GM19324 (cell line): ENCODE results near the gene OR6C2.
"Not testable (repeated sequence)": the region's sequence is repeated elsewhere in the genome, so short reads cannot be mapped to it uniquely, and the experiment has no call there.

ENCODE experiments used
- ATAC-seq: cut with Tn5 transposase; IDR thresholded peaks from one replicate; pipeline ENCODE4 v1.9.1; 2021; ENCODE audit warnings: mild to moderate bottlenecking, moderate library complexity; ENCODE audit not compliant: unreplicated experiment, low FRiP score

OR6C2 gene

GRCh38 chr12:55443776-55444175, at the start of gene OR6C2:
Gene OR6C2 (plus strand): TSS chr12:55444076. CDS start chr12:55452214, 8,138 bp downstream.
- no peak for ATAC-seq

DNA sequence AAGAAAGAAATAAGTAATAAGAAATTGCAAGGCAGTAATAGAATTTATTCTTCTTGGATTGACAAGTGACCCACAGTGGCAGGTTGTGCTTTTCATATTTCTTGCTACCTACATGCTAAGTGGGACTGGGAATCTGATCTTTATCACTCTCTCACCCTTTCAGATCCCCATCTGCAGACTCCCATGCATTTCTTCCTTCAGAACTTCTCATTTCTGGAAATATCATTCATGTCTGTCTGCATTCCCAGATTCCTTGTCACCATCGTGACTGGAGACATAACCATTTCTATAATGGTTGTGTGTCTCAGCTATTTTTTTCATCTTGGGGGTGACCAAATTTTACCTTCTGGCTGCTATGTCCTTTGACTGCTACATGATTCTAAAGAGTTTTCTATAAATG, 47.5 kb upstream of the OR6C2 start:
- no peak for ATAC-seq

GRCh38 chr12:55400229-55400628, 43.6 kb upstream of the OR6C2 start, which contains the start of gene OR6C65:
Gene OR6C65 (plus strand): TSS chr12:55400529. CDS start chr12:55400529, 0 bp downstream.
- no peak for ATAC-seq

DNA sequence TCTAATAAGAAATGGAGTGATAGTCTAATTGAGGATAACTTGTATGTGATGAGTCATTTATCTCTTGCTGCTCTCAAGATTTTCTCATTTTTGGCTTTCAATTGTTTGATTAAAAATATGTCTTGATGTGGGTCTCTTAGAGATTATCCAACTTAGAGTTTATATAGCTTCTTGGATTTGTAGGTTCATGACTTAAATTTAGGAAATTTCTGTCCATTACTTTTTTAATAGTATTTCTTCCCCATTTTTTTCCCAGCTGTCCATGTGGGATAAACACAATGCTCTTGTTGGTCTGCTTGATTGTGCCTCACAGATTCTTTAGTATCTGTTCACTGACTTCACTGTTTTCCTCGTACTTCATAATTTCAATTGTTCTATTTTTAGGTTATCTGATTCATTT, 36.0 kb upstream of the OR6C2 start:
- no peak for ATAC-seq

GRCh38 chr12:55409133-55409532, 34.7 kb upstream of the OR6C2 start:
- not testable (repeated sequence) for ATAC-seq

DNA sequence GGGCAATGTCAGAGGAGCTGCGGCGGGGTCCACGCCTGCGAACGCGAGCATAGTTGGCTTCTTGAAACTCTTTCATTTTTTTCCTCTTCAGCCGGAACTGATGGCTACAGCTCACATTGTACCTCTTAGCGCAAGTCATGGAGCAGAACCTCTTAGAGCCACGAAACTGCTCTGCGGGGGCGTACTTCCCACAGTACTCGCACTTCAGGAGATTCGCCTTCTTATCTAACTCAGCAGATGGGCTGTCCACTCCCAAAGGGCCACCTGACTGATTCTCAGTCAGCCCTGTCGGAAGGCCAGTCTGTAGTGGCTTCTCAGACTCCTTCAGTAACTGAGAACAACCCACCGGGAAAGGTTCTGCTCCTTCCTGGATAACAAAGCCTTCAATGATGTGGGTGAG, 31.7 kb upstream of the OR6C2 start:
- not testable (repeated sequence) for ATAC-seq

GRCh38 chr12:55413498-55414388, 30.1 kb upstream of the OR6C2 start:
- ATAC-seq, result not testable (repeated sequence)

GRCh38 chr12:55414396-55414823, 29.5 kb upstream of the OR6C2 start:
- not testable (repeated sequence) for ATAC-seq

GRCh38 chr12:55414889-55415288, 29.0 kb upstream of the OR6C2 start:
- ATAC-seq, result not testable (repeated sequence)

DNA sequence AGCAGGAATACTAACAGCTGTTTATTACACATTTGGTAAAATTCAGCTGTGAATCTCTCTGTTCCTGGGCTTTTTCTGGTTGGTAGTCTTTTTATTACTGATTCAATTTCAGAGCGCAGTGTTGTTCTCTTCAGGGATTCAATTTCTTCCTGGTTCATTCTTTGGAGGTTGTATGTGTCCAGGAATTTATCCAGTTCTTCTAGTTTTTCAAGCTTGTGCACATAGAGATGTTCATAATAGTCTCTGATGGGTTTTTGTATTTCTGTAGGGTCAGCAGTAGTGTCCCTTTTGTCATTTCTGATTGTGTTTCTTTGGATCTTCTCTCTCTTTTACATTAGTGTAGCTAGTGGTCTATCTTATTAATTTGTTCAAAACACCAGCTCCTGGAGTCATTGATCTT, 26.9 kb upstream of the OR6C2 start:
- no peak for ATAC-seq

GRCh38 chr12:55420307-55420962, 23.4 kb upstream of the OR6C2 start:
- ATAC-seq, result no peak

GRCh38 chr12:55425954-55426353, 17.9 kb upstream of the OR6C2 start, which contains the start of gene OR6C76:
Gene OR6C76 (plus strand): TSS chr12:55426254. CDS start chr12:55426254, 0 bp downstream.
- ATAC-seq, result no peak

- no peak for ATAC-seq
Observed at GRCh38 chr12:55428331-55429243, 15.3 kb upstream of the OR6C2 start.

DNA sequence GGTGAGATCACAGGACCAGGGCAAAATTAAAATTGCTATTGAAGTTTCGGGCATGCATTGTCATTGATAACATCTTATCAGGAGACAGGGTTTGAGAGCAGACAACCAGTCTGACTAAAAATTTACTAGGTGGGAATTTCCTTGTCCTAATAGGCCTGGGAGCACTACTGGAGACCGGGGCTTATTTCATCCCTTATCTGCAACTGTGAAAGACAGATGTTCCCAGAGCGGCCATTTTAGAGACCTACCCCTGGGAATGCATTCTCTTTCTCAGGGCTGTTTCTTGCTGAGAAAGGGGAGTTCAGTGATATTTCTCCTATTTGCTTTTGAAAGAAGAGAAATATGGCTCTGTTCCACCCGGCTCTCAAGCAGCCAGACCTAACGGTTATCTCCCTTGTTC, 2.6 kb upstream of the OR6C2 start:
- not testable (repeated sequence) for ATAC-seq

DNA sequence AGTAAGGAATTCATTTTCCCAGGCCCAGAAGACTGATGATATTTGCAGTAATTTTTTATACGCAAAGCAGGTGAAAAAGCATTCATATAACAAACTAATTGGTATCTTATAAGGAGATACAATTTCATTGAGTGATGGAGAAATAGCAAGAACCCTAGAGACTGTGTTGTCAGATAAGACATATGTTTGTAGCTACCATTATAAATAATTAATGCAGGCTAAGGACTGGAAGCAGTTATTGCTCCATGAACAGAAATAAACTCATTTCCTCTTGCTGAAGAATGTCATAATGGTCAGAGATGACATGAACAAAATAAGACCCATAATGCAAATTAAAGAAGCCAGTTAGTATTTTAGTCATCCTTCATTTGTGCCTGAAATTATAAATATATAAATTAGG, 1.5 kb downstream of the OR6C2 start:
- no peak for ATAC-seq

DNA sequence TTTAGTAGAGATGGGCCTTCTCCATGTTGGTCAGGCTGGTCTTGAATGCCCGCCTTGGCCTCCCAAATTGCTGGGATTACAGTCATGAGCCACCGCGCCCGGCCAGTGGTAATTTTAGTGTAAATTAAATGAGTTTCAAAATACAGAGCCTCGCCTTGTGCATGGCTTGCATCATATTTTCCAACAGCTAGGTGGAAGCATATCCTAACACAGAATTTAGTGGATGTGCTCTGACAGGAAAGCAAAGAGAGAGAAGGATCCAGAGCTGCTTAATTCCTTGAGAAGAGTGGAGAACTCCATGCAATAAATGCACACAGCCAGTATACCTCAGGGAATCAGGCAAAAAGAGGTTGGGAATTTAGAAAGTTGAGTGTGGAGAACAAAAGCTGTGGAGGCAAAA, 2.5 kb downstream of the OR6C2 start:
- no peak for ATAC-seq

DNA sequence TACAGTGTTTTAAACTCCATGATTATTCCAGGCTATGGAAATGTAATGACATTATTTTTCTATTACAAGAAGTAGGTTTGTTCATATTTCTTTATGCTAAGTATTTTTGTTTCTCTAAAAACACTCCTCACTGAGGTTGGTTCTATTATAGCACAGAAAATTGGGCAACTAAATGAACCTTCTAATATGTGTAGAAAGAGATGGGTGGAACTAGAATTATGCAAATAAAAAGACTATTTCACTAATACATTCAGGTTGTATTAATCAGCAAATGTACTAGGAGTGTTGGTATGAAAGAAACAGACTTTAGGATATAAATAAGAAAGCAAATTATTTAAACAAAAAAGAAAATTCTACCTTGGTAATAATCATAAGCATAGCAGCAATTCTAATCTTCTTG, 4.9 kb downstream of the OR6C2 start:
- ATAC-seq, result no peak

GRCh38 chr12:55464926-55465325, 21.1 kb downstream of the OR6C2 start:
- not testable (repeated sequence) for ATAC-seq

GRCh38 chr12:55467836-55468235, 24.0 kb downstream of the OR6C2 start:
- no peak for ATAC-seq

DNA sequence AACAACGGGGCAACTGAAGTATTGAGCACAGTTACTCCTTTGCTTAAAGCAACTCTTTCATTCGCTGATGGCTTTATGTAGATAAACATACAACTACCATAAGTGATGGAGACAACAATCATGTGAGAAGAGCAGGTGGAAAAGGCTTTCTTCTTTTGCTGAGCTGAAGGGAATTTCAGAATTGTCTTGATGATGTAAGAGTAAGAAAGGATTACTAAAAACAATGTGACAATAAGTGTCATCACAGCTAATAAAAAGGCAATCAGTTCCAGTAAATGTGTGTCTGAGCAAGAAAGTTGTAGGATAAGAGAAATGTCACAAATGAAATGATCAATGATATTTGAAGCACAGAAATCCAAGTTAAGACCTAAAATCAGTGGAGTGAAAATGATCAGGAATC, 25.4 kb downstream of the OR6C2 start:
- ATAC-seq, result no peak
